ENCODE data around the gene RHOV.
A peak's percentile ranks its signal among the peaks of the same experiment; 100 is the strongest.

The RHOV gene

DNA sequence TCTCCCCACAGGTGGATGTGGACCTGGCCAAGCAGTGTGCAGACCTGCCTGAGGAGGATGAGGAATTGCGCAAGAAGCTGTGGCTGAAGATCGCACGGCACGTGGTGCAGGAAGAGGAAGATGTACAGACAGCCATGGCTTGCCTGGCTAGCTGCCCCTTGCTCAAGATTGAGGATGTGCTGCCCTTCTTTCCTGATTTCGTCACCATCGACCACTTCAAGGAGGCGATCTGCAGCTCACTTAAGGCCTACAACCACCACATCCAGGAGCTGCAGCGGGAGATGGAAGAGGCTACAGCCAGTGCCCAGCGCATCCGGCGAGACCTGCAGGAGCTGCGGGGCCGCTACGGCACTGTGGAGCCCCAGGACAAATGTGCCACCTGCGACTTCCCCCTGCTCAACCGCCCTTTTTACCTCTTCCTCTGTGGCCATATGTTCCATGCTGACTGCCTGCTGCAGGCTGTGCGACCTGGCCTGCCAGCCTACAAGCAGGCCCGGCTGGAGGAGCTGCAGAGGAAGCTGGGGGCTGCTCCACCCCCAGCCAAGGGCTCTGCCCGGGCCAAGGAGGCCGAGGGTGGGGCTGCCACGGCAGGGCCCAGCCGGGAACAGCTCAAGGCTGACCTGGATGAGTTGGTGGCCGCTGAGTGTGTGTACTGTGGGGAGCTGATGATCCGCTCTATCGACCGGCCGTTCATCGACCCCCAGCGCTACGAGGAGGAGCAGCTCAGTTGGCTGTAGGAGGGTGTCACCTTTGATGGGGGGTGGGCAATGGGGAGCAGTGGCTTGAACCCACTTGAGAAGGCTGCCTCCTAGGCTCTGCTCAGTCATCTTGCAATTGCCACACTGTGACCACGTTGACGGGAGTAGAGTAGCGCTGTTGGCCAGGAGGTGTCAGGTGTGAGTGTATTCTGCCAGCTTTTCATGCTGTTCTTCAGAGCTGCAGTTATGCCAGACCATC, 28.8 kb upstream of the RHOV start:
- no peak for DNase-seq

DNA sequence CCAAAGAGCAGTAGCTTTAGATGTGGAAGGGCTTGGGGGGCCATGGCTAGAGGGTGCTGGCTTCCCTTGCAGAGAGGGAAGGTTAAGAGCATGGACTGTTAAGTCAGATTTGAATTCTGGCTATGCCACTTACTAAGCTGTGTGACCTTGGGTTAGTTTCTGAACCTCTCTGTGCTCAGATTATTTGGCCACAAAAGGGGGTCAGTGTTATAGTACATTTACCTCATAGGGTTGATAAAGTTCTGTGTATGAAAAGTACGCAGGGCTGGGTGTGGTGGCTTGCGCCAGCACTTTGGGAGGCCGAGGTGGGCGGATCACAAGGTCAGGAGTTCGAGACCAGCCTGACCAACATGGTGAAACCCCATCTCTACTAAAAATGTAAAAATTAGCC, 27.0 kb upstream of the RHOV start:
- no peak for DNase-seq

DNA sequence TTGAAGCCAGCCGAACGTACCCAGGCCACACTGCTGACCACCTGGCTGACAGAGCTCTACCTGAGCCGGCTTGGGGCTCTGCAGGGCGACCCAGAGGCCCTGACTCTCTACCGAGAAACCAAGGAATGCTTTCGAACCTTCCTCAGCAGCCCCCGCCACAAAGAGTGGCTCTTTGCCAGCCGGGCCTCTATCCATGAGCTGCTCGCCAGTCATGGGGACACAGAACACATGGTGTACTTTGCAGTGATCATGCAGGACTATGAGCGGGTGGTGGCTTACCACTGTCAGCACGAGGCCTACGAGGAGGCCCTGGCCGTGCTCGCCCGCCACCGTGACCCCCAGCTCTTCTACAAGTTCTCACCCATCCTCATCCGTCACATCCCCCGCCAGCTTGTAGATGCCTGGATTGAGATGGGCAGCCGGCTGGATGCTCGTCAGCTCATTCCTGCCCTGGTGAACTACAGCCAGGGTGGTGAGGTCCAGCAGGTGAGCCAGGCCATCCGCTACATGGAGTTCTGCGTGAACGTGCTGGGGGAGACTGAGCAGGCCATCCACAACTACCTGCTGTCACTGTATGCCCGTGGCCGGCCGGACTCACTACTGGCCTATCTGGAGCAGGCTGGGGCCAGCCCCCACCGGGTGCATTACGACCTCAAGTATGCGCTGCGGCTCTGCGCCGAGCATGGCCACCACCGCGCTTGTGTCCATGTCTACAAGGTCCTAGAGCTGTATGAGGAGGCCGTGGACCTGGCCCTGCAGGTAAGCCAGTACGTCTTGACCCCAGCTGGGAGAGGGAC, 26.4 kb upstream of the RHOV start:
- no peak for DNase-seq

DNA sequence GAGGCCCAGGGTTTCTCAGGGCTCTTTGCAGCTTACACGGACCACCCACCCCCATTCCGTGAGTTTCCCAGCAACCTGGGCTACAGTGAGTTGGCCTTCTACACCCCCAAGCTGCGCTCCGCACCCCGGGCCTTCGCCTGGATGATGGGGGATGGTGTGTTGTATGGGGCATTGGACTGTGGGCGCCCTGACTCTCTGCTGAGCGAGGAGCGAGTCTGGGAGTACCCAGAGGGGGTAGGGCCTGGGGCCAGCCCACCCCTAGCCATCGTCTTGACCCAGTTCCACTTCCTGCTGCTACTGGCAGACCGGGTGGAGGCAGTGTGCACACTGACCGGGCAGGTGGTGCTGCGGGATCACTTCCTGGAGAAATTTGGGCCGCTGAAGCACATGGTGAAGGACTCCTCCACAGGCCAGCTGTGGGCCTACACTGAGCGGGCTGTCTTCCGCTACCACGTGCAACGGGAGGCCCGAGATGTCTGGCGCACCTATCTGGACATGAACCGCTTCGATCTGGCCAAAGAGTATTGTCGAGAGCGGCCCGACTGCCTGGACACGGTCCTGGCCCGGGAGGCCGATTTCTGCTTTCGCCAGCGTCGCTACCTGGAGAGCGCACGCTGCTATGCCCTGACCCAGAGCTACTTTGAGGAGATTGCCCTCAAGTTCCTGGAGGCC, 25.6 kb upstream of the RHOV start:
- DNase-seq: no peak

DNA sequence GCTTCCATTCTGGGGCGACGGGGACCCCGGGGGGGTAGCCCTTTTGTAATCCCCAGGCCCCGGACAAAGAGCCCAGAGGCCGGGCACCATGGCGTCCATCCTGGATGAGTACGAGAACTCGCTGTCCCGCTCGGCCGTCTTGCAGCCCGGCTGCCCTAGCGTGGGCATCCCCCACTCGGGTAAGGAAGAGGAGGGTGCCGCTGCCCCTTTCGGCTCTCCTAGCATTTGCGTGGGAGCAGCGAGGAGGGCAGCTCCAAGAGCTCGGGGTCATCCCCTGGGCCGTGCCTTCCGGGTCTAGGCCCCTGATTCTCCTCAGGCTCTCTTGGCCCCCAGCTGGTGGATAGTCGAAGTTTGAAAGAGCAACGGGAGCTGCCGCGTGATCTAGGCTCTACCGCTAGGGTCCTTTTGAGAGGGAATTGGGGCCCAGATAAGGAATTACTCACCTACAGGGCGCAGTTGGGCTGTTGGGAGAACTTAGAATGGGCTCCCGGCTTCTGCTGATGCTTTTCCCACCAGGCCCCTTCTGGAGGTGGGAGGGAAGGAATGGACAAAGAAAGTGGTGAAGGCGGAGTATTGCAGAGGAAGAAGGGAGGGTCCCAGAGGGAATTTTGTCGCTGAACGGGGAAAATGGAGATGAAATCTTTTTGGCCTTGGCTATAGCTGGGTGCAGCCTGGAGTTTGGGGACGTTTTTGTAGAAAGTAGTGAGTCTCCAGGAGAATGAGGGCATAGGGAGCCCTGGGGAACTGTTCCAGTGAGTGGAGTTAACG, 20.8 kb upstream of the RHOV start:
- peak; percentile 50 to 53 for DNase-seq

DNA sequence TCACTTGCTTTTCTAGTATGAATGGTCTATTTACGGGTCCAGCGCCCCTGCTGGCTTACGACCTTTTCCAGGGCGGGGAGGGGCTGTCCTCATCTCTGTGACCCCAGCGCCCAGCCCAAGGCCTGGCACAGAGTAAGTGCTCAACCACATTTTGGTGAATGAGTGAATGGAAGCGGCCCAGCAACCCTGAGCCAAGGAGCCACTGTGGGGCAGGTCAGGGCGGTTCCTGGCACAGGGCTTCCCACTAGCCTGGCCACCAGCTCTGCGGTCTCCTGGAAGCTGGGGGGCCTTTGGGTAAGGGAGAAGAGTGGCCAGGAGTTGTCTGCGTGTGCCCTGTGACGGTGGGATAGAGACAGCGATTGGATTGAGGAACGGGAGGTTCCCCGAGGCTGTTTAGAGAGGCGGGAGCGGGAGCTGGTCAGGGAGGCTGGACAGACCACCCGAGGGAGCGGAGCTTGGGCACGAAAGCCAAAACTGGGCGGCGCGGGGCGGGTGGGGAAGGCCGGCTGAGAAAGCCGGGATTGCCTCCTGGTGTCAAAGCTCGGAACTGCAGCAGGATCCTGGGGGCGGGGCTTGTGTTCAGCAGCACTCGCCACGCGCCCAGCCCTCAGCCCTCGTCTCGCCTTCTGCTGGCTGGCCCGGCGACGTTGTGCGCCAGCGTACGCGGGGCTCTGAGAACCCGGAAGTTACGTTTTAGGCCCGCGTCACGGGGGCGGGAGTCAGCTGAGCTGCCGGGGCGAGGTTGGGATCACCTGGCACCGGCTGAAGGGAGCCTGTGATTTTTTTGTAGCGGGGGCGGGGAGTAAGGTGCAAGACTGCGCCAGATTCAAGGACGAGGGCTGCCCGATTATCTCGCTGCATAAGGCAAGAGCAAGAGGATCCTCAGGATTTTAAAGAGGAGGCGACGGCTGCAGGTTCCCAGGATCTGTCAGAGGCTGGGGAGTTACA, 20.0 kb upstream of the RHOV start, which contains the start of gene VPS18:
Gene VPS18, plus strand, starts transcription at position 718 of the 948 bp plus-strand sequence. CDS start 319 bp downstream, outside the sequence.
- peak; percentile 98 to 99 for DNase-seq

DNA sequence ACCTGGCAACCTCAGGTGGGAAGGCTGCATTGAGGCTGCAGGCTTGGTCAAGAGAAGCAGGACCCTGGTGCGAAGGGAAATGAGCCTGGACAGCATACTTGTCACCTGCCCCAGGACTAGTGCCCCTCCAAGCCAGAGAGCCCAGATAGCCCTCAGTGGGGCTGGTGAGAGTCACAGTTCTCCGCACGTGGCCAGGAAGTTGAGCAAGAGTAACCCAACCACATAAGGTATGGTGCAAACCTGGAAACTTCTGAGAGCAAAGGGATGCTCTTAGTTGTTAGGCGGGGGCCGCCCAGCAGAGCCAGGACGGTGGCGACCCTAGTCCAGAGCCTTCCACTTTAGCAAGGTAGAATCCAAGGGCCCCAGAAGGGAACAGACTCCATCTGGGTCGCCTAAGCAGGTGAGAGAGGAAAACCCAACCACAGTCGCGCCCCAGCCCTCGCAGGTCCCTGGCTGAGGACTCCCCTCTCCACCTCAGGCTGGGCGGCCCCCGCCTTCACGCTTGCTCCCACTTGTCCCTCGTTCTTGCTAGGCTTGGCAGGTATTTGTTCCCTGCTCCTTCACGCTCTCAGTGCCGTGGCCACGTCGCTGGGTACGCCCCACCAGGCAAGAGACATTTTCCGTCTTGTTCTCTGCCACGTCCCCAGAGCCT, 19.1 kb upstream of the RHOV start:
- no peak for DNase-seq

DNA sequence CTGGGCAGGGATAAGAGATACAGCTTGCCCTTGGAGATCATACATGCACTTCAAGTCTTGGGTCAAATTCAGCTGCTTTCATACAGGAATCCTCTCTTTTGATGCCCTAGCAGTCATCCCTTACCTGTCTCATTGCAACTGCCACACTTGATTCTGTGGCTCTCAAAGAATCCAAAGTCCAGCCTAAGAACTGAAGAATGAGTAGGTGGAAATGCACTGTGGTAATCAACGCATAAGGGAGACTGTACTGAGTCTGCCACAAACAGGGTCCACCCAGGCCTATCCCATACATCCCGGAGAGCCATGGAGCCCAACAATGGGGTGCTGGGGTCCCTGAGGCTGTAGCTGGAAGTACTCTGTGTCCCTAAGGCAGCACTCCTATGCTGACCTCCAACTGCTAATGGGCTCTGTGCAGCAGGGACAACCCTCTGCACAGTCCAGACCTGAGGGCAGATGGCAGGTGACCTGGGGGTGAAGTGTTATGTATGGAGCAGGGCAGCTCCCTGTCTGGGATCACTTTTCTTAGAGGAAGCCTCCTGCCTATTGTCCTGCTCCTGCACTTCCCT, 18.5 kb upstream of the RHOV start:
- DNase-seq: no peak

DNA sequence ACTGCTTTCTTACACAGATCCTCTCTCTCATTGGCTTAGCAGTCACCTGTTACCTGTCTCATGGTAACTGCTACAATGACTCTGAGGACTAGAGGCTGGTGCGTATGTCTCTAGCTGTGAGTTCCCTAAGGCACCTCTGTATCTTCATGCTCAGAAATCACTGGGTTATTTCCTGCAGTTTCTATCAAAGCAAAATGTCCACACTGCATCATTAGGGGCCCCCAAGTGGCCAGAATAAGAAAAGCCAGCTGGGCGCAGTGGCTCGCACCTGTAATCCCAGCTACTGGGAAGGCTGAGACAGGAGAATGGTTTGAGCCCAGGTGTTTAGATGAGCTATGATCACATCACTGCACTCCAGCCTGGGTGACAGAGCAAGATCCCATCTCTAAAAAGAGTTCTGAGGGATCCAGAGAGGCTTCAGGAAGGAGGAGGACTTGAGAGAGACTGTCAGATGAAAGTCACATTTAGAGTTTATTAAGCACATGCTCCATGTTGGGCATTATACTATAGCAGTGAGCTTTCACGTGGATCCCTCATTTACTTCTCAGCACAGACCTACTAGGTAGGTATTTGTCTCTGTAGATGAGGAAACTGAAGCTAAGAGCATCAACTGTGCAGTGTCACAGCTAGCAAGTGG, 17.9 kb upstream of the RHOV start:
- no peak for DNase-seq

DNA sequence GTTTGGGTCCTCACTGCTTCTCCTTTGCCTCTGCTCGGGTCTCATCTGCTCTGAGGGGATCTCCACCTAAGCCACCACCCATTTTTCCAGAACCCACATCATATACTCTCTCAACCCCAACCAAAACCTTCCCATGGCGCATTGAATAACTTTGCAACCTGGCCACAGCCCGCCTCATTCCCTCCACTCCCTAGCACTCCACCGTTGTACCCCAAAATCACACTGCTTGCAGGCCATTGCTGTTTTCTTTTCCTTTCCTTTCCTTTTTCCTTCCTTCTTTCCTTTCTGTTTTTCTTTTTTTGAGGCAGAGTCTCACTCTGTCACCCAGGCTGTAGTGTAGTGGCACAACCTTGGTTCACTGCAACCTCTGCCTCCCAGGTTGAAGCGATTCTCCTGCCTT, 17.1 kb upstream of the RHOV start:
- no peak for DNase-seq

DNA sequence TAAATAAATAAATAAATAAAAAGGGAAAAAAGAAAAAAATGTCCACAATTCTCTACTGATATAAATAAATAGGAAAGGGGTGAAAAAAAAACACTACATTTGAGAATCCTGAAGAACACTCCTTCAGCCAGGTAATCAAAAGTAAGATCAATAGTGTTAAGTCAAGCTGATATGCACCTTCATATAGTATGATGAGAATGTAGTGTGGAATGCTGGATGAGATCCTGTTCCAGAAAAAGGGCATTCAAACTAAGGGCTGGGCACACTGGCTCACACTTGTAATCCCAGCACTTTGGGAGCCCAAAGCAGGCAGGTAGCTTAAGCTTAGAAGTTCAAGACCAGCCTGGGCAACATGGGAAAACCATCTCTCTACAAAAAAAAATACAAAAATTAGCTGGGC, 15.1 kb upstream of the RHOV start:
- no peak for DNase-seq

DNA sequence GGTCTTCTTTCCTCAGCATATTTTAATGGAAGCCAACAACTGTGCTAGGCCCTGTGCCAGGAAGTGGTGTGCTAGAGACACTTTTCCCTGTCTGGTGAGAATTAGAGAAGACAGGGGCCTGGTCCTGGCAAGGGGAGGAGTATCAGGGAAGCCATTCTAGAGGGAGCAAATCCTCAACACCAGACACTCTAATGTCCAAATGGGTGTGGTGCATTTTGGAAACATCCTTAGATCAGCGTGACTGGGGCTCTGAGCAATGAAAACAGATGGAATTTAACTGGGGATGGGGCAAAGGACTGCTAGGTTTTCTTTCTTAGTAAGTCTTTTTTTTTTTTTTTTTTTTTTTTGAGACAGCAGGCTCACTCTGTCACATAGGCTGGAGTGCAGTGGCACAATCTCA, 12.6 kb upstream of the RHOV start:
- no peak for DNase-seq

DNA sequence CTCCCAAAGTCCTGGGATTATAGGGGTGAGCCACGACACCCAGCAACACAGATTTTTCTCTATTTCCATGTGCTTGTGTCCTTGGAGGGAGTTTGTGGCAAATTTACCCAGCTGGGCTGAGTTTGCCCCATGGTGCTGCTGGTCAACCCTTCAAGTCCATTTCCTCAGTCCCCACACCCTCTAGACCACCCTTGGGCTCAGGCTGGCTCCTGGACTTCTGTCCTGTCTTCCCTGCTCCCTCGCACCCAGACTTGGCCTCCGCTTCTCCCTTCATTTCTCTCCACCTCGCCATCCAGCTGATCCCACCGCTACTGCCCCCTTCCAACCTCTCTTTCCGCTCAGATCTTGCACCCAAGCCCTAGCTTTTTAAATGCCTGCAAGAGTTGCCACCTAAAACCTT, 7.3 kb upstream of the RHOV start:
- DNase-seq: no peak

DNA sequence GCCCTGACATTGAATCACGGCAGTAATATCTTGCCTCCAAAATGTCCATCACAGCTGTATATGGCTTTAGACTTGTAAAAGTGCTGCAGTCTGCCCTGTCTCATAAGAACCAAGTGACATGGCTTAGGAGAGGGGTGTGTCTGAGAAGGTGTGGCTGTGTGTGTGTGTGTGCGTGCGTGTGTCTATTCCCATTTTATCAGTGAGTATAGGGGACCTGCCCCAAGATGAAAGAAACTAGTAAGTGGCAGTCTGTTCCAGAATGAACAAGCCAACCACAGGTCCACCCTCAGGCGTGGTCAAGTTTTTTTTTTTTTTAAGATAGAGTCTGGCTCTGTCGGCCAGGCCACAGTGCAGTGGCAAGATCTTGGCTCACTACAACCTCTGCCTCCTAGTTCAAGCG, 5.6 kb upstream of the RHOV start:
- DNase-seq: no peak

DNA sequence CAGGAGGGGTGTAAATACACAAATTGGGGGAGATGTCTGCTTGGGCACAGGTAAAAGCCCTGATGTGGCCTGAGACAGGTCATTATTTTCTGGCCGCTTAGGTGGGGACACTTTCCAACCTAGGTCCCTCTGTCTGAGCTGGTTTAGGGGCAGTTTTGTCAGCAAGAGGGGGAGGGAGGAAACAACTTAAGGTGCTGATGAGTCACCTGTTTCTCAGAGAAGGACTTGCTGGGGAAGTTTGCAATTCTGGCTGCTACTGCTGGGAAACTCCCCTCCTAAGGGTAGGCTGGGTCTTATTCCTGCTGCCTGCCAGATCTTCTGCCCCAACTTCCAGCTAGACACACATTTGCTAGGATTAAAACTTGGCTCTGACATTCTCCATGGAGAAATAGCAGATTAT, 4.8 kb upstream of the RHOV start:
- peak; percentile 25 to 28 for DNase-seq

DNA sequence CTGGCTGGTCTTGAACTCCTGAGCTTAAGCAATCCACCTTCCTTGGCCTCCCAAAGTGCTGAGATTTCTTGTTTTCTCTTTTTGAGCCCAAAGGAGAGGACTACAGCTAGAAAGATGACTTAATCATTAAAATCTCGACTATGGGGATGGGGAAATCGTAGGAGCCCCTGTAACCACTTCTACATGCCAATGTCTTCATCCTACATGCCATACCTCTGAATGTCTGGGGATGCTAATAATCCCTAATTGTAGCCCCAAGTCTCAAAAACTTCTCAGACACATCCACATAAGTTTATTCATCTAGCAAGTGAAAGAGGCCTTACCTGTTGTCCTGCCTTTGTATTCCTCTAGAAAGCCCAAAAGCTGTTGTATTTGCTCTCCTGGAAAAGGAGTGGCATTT, 3.7 kb upstream of the RHOV start:
- DNase-seq: no peak

DNA sequence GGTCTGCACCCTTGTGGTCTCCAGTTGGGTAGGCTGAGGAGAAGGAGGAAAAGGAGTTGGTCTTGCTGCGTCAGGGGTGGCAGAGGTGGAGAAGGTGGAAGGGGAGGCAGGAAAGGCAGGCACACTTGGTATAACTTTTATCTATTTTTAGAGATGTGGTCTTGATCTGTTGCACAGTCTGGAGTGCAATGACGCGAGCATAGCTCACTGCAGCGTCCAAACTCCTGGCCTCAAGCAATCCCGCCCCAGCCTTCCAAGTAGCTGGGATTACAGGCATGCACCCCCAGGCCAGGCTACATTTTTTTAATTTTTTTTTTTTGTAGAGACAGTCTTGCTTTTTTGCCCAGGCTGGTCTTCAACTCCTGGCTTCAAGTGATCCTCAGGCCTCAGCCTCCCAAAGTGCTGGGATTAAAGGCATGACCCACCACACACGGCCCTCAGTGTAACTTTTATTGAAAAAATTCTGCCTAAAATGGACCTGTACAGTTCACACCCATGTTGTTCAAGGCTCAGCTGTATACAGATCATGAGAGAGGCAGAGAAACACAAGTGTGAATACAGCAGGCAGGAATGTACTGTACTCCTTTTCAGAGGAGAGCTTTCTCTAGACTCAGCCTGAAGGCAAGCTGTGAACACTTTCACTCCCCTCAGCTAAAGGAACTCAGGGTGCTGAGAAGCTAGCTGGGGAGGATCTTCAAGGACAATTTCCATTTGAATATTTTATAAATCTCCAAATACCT, 2.1 kb upstream of the RHOV start:
- no peak for DNase-seq

DNA sequence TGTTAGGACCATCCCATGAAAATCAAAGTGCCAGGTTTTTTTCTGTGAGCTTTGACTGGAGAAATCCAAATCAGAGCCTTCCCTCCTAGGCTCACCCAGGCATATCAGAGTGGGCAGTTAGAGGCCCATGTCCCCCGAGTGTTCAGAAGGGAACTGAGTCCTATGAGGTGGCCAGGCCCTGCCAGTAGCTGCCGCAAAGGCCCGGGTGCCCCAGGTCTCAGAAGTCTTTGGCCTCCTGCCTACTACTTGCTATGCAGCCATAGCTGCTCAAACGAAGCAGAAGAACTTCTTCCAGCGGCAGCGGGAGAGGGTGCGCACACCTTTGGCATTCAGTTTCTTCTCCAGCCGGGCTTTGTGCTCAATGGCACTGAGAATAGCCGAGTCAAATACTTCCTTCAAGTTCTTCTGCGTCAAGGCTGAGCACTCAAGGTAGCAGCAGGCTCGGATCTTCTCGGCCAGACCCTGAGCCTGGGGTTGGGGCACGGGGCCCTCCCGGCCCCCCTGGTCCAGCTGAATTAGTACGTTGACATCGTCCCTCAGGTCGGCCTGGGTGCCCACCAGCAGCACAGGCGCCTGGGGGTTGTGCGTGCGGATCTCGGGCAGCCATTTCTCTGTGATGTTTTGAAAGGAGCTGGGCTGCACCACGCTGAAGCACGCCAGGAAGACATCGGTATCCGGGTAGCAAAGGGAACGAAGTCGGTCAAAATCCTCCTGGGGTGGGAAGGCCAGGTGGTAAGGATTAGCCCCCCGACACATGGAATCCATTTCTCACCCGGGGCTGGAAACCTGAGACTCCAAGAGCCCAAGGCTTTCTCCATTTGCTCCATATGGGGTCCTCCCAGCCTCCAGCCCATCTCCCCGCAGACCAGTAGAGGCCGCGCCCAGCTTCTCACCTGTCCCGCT, 992 bp downstream of the RHOV start:
- no peak for DNase-seq
